Measurements from ENCODE around the gene PCSK5. TPM values are rescaled to one million over a fixed set of nuclear protein-coding genes. Genes with fewer than 3 reads are reported as not detected.

PCSK5 gene
- total and polyA plus RNA-seq, 2 of the 8 experiments (the other 6 are each of a cell fraction or from before 2014, with no cell fraction given): 5.5 to 10.7 TPM

- Histone ChIP-seq H4K20me1 (replicated peaks in 1 of 2; ENCODE audit: control insufficient read depth in 1 of 2, insufficient read depth in 2 of 2, low read length in 2 of 2) (no peaks in the 10 kb centered on the region), H3K4me1 (replicated peaks in 1 of 4; ENCODE audit: control insufficient read depth in 3 of 4, insufficient read depth in 4 of 4, low read length in 3 of 4) (peaks cover 0 to 8% (median 7%) of the 10 kb centered on the region in 4 experiments; a peak in 3 of 7 replicates), H3K18ac (ENCODE audit: extremely low read depth, low read length) (no peak overlapping the region), H2BK20ac (ENCODE audit: low read length) (no peak overlapping the region), H4K91ac (replicated peaks; ENCODE audit: insufficient read length, low read length) (no peak overlapping the region), H2BK5ac (ENCODE audit: low read depth, low read length) (no peak overlapping the region), H2AFZ (ENCODE audit: low read length) (no peak overlapping the region), H3K27me3 (replicated peaks in 1 of 4; ENCODE audit: control insufficient read depth in 3 of 4, extremely low read depth in 1 of 4, insufficient read depth in 3 of 4, low read length in 3 of 4) (no peaks in the 10 kb centered on the region), H3K4me3 (ENCODE audit: extremely low read depth in 1 of 4, insufficient read depth in 2 of 4, low read depth in 3 of 4, low read length in 4 of 4) (no peak overlapping the region), H2BK15ac (ENCODE audit: low read length) (no peak overlapping the region), H3K4me2 (ENCODE audit: insufficient read depth in 1 of 2, low read depth in 2 of 2, low read length in 2 of 2) (no peak overlapping the region), H3K23ac (ENCODE audit: insufficient read length) (no peak overlapping the region), H4K8ac (ENCODE audit: extremely low read depth, insufficient read depth, low read length) (no peak overlapping the region), H3K23me2 (ENCODE audit: low read depth, low read length) (no peaks in the 10 kb centered on the region), H3K14ac (ENCODE audit: insufficient read length) (no peak overlapping the region), H3K4ac (replicated peaks; ENCODE audit: insufficient read length, low read depth, low read length) (no peak overlapping the region), H2BK120ac (replicated peaks; ENCODE audit: low read depth, low read length) (no peak overlapping the region), H3K56ac (replicated peaks; ENCODE audit: insufficient read length, low read depth, low read length) (no peak overlapping the region), H3K9ac (replicated peaks in 1 of 4; ENCODE audit: extremely low read depth in 1 of 4, low read depth in 3 of 4, low read length in 3 of 4) (no peak overlapping the region), H2AK5ac (ENCODE audit: low read depth, low read length) (no peak overlapping the region), H3K36me3 (ENCODE audit: control insufficient read depth in 2 of 4, insufficient read depth in 4 of 4, low read length in 3 of 4) (peaks cover 0 to 3% (median 0%) of the 10 kb centered on the region in 4 experiments; a peak in 1 of 8 replicates), H3K9me3 (ENCODE audit: insufficient read depth in 2 of 2, low read depth in 1 of 2, low read length in 1 of 2) (no peaks in the 10 kb centered on the region), H2BK12ac (ENCODE audit: low read depth, low read length) (no peak overlapping the region), H3K79me1 (ENCODE audit: low read depth, low read length) (no peaks in the 10 kb centered on the region), H3K79me2 (ENCODE audit: control insufficient read depth in 1 of 2, insufficient read depth in 2 of 2, low read length in 2 of 2) (no peaks in the 10 kb centered on the region), H4K5ac (ENCODE audit: insufficient read length, low read depth, low read length) (no peak overlapping the region), H3K27ac (ENCODE audit: low read depth, low read length) (no peak overlapping the region)
- ChIA-PET POLR2A (ENCODE audit: partially characterized antibody) (no interaction called here), CTCF (ENCODE audit: partially characterized antibody) (interaction anchor here (0.6 kb wide), 2 partner anchors 38 to 438 kb away, joined by 3 read pairs; no protein-coding TSS in a partner anchor)
- TF ChIP-seq GTF2F1 (IDR thresholded peaks at IDR 0.05; ENCODE audit: borderline replicate concordance, low read depth, low read length) (no peak), RAD21 (IDR thresholded peaks at IDR 0.05 in 1 of 2, conservative IDR thresholded peaks at IDR 0.05 in 1 of 2; ENCODE audit: low read depth in 2 of 2, low read length in 2 of 2) (no peak), RFX5 (IDR thresholded peaks at IDR 0.05; ENCODE audit: borderline replicate concordance, low read depth, low read length) (no peak), KDM4A (IDR thresholded peaks at IDR 0.05; ENCODE audit: low read depth, low read length, severe bottlenecking) (no peak), TBP (IDR thresholded peaks at IDR 0.05; ENCODE audit: low read depth, low read length) (no peak), ZNF274 (IDR thresholded peaks at IDR 0.05; ENCODE audit: borderline replicate concordance, extremely low read depth, low read length) (no peak), SUZ12 (IDR thresholded peaks at IDR 0.05; ENCODE audit: low read length) (no peak), RBBP5 (IDR thresholded peaks at IDR 0.05; ENCODE audit: borderline replicate concordance, low read depth, low read length) (no peak), SIN3A (conservative IDR thresholded peaks at IDR 0.05 in 1 of 2, IDR thresholded peaks at IDR 0.05 in 1 of 2; ENCODE audit: low read depth in 1 of 2, low read length in 2 of 2) (no peak), BCL11A (IDR thresholded peaks at IDR 0.05; ENCODE audit: low read depth in 2 of 2, low read length in 2 of 2) (no peak)
- WGBS, 2 experiments (ENCODE audit: extremely low coverage in 1 of 2, insufficient coverage in 1 of 2, insufficient read length in 1 of 2, insufficient replicate concordance in 2 of 2, low coverage in 1 of 2, low lambda C conversion rate in 2 of 2, missing lambda C conversion rate in 1 of 2): 95% methylated on average over 3 of the region's 3 CpGs; no CpG with 5 or more reads in 1 of the 2 experiments
- DNase-seq (ENCODE audit: low read depth in 1 of 2, low spot score in 2 of 2) (no peak), FAIRE-seq (no peak)
These were observed 143.6 kb downstream of the PCSK5 start for GRCh38 chr9:76034049-76034448.
